RWPE2 (cell line): ENCODE results near the gene FNBP1L.

Experiments
- ATAC-seq: fragments of 200-7000 bp; cut with Tn5 transposase; 3 replicates; pipeline ENCODE4 v1.9.1; 2021; ENCODE audit warnings: low read depth
- DNase-seq: peaks from one replicate; pipeline ENCODE4 v3.0.0-alpha.2; 2020; ENCODE audit warnings: low spot score
- H3K27ac ChIP-seq: fragments of 450-650 bp; 2 replicates; pipeline ENCODE4 v1.5.1; 2017; ENCODE audit warnings: mild to moderate bottlenecking; ENCODE audit not compliant: poor library complexity, severe bottlenecking
- H3K27me3 ChIP-seq: fragments of 250-450 bp; sonication (Bioruptor Pico); 2 replicates; pipeline ENCODE4 v1.5.1; 2021; ENCODE audit warnings: mild to moderate bottlenecking, moderate library complexity; ENCODE audit not compliant: insufficient read depth, poor library complexity, severe bottlenecking
- H3K36me3 ChIP-seq: fragments of 250-450 bp; sonication (Bioruptor Pico); 2 replicates; pipeline ENCODE4 v1.5.1; 2020; ENCODE audit warnings: low read depth, mild to moderate bottlenecking, moderate library complexity
- H3K4me1 ChIP-seq: fragments of 250-450 bp; sonication (Bioruptor Pico); 2 replicates; pipeline ENCODE4 v1.5.1; 2021; ENCODE audit warnings: mild to moderate bottlenecking, moderate library complexity; ENCODE audit not compliant: insufficient read depth, poor library complexity, severe bottlenecking
- H3K4me3 ChIP-seq: fragments of 250-450 bp; sonication (Bioruptor Pico); 2 replicates; pipeline ENCODE4 v1.5.1; 2021; ENCODE audit warnings: mild to moderate bottlenecking, moderate library complexity; ENCODE audit not compliant: severe bottlenecking
- H3K9me3 ChIP-seq: fragments of 250-450 bp; sonication (Bioruptor Pico); 2 replicates; pipeline ENCODE4 v1.5.1; 2021; ENCODE audit warnings: mild to moderate bottlenecking, moderate library complexity; ENCODE audit not compliant: severe bottlenecking
- CTCF ChIP-seq: fragments of 450-650 bp; IDR thresholded peaks from one replicate; pipeline ENCODE4 v1.5.1; 2017; ENCODE audit warnings: mild to moderate bottlenecking, moderate library complexity; ENCODE audit not compliant: poor library complexity, severe bottlenecking

FNBP1L gene

DNA sequence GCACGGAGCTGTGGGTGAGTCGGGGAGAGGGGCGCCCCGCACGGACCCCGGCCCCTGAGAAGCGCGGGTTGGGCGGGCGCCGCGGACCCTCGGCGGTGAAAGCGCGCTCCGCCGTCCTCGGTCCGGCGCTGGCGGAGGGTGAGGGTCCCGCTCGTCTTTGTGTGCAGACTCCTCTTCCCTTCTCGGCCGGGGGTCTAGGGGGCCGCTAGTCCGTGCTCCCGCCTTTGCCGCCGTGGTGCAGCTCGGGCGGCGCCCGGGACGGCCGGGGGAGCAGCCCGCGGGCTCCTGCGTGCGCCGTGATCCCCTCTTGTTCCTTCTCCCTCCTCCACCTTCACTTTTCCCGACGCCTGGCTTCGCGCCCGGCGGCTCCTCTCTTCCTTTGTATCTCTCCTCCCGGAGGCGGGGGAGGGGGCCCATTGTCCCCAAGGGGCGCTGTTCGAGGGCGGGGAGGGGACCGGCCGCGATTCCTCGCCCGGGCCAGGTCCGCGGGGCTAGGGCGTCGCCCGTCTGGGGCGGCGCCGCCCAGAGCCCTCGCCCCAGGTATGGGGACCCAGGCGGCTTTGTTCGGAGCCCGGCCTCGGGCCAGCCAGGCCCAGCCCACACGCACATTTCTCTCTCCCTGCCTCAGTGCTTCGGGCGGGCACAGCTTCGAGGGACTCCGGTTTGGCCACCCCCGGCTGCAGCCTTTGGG is 519 bp downstream of the FNBP1L start:
- no peaks in the 10 kb centered on the region for H3K36me3 ChIP-seq
- no peaks in the 10 kb centered on the region for H3K27me3 ChIP-seq
- no peak for TF ChIP-seq CTCF
- DNase-seq (no peak), ATAC-seq (peak; percentile 45)
- peak overlapping the region; percentile 98 for H3K4me3 ChIP-seq
- H3K4me1 ChIP-seq: peaks cover 33% of the 10 kb centered on the region
- no peaks in the 10 kb centered on the region for H3K9me3 ChIP-seq
- H3K27ac ChIP-seq: peak overlapping the region; percentile 80

DNA sequence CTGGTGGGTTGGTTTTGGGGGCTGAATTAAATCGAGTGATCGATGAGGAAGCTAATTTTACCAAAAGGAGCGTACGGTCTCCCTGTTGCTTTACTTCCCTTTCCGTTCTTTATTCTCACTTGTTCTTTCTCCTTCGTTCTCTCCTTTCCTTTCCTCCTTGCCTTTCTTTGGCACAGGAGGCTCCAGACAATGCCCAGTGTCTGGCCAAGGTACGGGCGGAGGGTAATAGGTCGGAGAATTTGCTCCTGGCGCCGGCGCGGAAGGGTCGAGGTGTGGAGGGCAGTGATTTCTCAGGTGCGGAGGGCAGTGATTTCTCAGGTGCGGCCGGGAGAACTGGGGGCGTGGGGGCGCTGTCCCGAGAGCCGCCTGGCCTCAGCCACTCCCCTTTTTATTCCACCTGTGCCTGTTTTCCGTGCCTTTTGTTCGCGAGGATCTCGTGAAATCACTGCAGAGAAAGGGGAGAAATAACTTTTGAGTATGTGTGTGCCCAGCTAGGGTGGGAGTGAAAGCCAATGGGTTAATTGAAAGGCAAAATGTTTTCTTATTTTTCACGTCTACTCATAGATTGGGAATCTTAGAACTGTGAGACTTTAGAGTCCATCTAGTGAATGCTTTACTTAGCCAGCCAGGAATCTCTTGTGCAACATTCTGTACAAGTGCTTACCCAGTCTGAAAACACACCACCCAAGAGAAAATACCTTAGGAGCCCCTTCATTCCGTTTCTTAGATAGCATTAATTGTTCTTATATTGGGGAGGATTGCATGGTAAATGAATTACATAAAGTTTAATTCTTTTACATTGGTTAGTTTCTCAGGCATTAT is 1.3 kb downstream of the FNBP1L start:
- ATAC-seq: peak; percentile 33
- Histone ChIP-seq H3K4me1 (peaks cover 40% of the 10 kb centered on the region), H3K4me3 (peak overlapping the region; percentile 98), H3K27ac (peak overlapping the region; percentile 80), H3K9me3 (no peaks in the 10 kb centered on the region), H3K36me3 (no peaks in the 10 kb centered on the region), H3K27me3 (no peaks in the 10 kb centered on the region)
- TF ChIP-seq CTCF: peak; percentile 45
- peak; percentile 75 for DNase-seq

DNA sequence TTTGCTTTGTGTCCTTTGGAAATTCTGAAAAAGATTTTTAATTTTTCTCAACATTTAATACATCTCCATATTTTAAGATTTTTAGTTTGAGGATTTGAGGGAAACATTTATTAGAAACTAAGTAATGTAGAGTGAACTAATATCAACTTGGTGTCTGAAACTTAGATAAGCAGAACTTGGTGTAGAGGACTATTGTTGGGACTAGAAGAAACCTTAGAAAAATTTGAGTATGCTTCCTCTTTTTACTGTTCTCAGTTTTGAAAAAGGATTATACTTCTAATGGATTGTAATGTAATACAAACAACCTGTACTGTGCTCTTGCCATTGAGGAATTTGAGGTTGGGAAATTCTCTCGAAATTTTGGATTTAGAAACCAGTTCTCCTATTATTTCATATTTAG is 2.4 kb downstream of the FNBP1L start:
- Histone ChIP-seq H3K27me3 (no peaks in the 10 kb centered on the region), H3K4me1 (peaks cover 45% of the 10 kb centered on the region), H3K36me3 (no peaks in the 10 kb centered on the region), H3K4me3 (peak overlapping the region; percentile 98), H3K27ac (no peak overlapping the region), H3K9me3 (no peaks in the 10 kb centered on the region)
- no peak for TF ChIP-seq CTCF
- DNase-seq: no peak
- no peak for ATAC-seq

GRCh38 chr1:93453911-93454310 is 6.0 kb downstream of the FNBP1L start:
- no peak overlapping the region for H3K4me3 ChIP-seq
- peaks cover 12% of the 10 kb centered on the region for H3K36me3 ChIP-seq
- peaks cover 45% of the 10 kb centered on the region for H3K4me1 ChIP-seq
- DNase-seq (no peak), ATAC-seq (peak; percentile 90)
- no peak for TF ChIP-seq CTCF
- no peaks in the 10 kb centered on the region for H3K9me3 ChIP-seq
- no peaks in the 10 kb centered on the region for H3K27me3 ChIP-seq
- H3K27ac ChIP-seq: peak overlapping the region; percentile 52

DNA sequence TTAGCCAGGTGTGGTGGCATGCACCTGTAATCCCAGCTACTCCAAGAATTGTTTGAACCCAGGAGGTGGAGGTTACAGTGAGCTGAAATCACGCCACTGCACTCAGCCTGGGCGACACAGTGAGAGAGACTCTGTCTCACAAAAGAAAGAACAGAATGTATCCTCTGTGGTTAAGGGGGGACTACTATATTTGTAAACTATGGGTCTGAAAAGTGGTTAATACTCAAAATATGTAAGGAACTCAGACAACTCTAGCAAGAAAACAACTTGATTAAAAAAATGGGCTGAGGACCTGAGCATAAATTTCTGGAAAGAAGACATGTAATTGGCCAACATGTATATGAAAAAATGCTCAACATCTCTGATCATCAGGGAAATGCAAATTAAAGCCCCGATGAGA is 11.2 kb downstream of the FNBP1L start:
- H3K4me3 ChIP-seq: no peak overlapping the region
- no peak overlapping the region for H3K27ac ChIP-seq
- H3K9me3 ChIP-seq: no peaks in the 10 kb centered on the region
- H3K4me1 ChIP-seq: peaks cover 6% of the 10 kb centered on the region
- DNase-seq (no peak), ATAC-seq (no peak)
- no peak for TF ChIP-seq CTCF
- peaks cover 16% of the 10 kb centered on the region for H3K36me3 ChIP-seq
- no peaks in the 10 kb centered on the region for H3K27me3 ChIP-seq
